OCI-LY7 (cell line): ENCODE measurements around the gene SKAP2.

Source experiments
- EZH2phosphoT487 ChIP-seq: fragments of 200-600 bp; sonication (generic); IDR thresholded peaks from 2 replicates; pipeline ENCODE4 v1.6.1; 2018; ENCODE audit warnings: low read depth, borderline replicate concordance, mild to moderate bottlenecking, mixed run types, antibody characterized with exemption, low read length, moderate library complexity, mixed read lengths
- TF ChIP-seq, protein P1 (sequence below): fragments of 200-600 bp; sonication (generic); conservative IDR thresholded peaks from 2 replicates; pipeline ENCODE4 v1.5.1; 2014; ENCODE audit warnings: mild to moderate bottlenecking, antibody characterized with exemption, low read length, moderate library complexity, mixed read lengths

DNA sequence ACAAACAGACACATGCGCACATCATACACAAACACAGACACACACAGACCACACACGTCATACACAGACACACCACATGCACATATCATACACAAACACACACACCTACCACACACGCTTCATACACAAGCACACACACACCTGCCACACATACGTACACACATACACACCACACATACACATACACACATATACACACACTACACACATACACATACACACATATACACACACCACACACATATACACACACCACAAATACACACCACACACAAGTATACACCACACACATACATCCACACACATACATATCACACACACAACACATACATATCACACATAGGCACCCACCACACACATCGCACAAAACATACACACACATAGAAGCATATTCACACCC is 224.7 kb downstream of the SKAP2 start:
- TF ChIP-seq, protein P1, sequence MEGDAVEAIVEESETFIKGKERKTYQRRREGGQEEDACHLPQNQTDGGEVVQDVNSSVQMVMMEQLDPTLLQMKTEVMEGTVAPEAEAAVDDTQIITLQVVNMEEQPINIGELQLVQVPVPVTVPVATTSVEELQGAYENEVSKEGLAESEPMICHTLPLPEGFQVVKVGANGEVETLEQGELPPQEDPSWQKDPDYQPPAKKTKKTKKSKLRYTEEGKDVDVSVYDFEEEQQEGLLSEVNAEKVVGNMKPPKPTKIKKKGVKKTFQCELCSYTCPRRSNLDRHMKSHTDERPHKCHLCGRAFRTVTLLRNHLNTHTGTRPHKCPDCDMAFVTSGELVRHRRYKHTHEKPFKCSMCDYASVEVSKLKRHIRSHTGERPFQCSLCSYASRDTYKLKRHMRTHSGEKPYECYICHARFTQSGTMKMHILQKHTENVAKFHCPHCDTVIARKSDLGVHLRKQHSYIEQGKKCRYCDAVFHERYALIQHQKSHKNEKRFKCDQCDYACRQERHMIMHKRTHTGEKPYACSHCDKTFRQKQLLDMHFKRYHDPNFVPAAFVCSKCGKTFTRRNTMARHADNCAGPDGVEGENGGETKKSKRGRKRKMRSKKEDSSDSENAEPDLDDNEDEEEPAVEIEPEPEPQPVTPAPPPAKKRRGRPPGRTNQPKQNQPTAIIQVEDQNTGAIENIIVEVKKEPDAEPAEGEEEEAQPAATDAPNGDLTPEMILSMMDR: no peak
- TF ChIP-seq EZH2phosphoT487: no peak
